Measurements from ENCODE around the gene NUF2. TPM values are rescaled to one million over a fixed set of nuclear protein-coding genes. Genes with fewer than 3 reads are reported as not detected.

The NUF2 gene
- total and polyA plus RNA-seq, 2 donors (not counting 1 experiment from before 2014, with no cell fraction given): 4.6 to 6.5 TPM

- H2AFZ ChIP-seq (ENCODE audit: low read length): no peak overlapping the region
- H4K20me1 ChIP-seq (ENCODE audit: control insufficient read depth, extremely low read depth, insufficient read depth, low read length): no peaks in the 10 kb centered on the region
- no peak for DNase-seq (ENCODE audit: low read depth in 2 of 2)
- H3K27me3 ChIP-seq (ENCODE audit: control insufficient read depth, insufficient read depth, low read length): peaks cover 3% of the 10 kb centered on the region
- no peaks in the 10 kb centered on the region for H3K4me1 ChIP-seq (ENCODE audit: control insufficient read depth, extremely low read depth, insufficient read depth, low read length)
- H3K9ac ChIP-seq (ENCODE audit: insufficient read depth, low read length): no peak overlapping the region
- no peaks in the 10 kb centered on the region for H3K79me2 ChIP-seq (ENCODE audit: control insufficient read depth, insufficient read depth, low read length)
- no peak for TF ChIP-seq EZH2 (IDR thresholded peaks at IDR 0.05; ENCODE audit: low read length, missing control alignments)
- TF ChIP-seq, protein P1, sequence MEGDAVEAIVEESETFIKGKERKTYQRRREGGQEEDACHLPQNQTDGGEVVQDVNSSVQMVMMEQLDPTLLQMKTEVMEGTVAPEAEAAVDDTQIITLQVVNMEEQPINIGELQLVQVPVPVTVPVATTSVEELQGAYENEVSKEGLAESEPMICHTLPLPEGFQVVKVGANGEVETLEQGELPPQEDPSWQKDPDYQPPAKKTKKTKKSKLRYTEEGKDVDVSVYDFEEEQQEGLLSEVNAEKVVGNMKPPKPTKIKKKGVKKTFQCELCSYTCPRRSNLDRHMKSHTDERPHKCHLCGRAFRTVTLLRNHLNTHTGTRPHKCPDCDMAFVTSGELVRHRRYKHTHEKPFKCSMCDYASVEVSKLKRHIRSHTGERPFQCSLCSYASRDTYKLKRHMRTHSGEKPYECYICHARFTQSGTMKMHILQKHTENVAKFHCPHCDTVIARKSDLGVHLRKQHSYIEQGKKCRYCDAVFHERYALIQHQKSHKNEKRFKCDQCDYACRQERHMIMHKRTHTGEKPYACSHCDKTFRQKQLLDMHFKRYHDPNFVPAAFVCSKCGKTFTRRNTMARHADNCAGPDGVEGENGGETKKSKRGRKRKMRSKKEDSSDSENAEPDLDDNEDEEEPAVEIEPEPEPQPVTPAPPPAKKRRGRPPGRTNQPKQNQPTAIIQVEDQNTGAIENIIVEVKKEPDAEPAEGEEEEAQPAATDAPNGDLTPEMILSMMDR (conservative IDR thresholded peaks at IDR 0.05 in 1 of 2, IDR thresholded peaks at IDR 0.05 in 1 of 2; ENCODE audit: low read depth in 1 of 2, low read length in 2 of 2): no peak
- H3K36me3 ChIP-seq (ENCODE audit: control insufficient read depth, insufficient read depth, low read length): no peaks in the 10 kb centered on the region
- no peak overlapping the region for H3K27ac ChIP-seq (ENCODE audit: insufficient read depth, low read length)
- H3K4me2 ChIP-seq (ENCODE audit: extremely low read depth, insufficient read depth, low read length): no peak overlapping the region
- no peak overlapping the region for H3K4me3 ChIP-seq (replicated peaks in 1 of 4; ENCODE audit: control extremely low read depth in 1 of 4, insufficient read depth in 1 of 4, low read depth in 3 of 4, low read length in 4 of 4)
- H3K9me3 ChIP-seq (ENCODE audit: control insufficient read depth, insufficient read depth, low read depth, low read length): no peaks in the 10 kb centered on the region
These were observed 43.4 kb downstream of the NUF2 start for GRCh38 chr1:163365186-163365585.

DNA sequence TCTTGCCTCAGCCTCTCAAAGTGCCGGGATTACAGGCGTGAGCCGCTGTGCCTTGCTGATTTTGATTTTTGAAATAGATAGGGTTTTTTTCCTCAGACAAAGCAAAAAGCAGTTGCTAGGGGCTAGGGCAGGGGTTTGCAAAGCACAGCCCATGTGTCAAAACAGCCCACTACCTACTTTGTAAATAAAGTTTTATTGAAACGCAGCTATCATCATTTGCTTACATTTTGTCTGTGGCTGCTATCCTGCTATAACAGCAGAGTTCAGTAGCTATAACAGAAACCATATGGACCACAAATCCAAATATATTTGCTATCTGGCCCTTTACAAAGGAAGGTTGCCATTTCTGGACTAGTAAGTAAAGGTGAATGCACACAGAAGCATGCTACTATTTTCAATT is 44.8 kb downstream of the NUF2 start:
- no peak overlapping the region for H3K4me3 ChIP-seq (replicated peaks in 1 of 4; ENCODE audit: control extremely low read depth in 1 of 4, insufficient read depth in 1 of 4, low read depth in 3 of 4, low read length in 4 of 4)
- no peak overlapping the region for H3K4me2 ChIP-seq (ENCODE audit: extremely low read depth, insufficient read depth, low read length)
- no peaks in the 10 kb centered on the region for H3K4me1 ChIP-seq (ENCODE audit: control insufficient read depth, extremely low read depth, insufficient read depth, low read length)
- no peaks in the 10 kb centered on the region for H3K79me2 ChIP-seq (ENCODE audit: control insufficient read depth, insufficient read depth, low read length)
- DNase-seq (ENCODE audit: low read depth in 2 of 2): no peak
- peaks cover 3% of the 10 kb centered on the region for H3K27me3 ChIP-seq (ENCODE audit: control insufficient read depth, insufficient read depth, low read length)
- H3K9ac ChIP-seq (ENCODE audit: insufficient read depth, low read length): no peak overlapping the region
- H3K9me3 ChIP-seq (ENCODE audit: control insufficient read depth, insufficient read depth, low read depth, low read length): no peaks in the 10 kb centered on the region
- no peaks in the 10 kb centered on the region for H4K20me1 ChIP-seq (ENCODE audit: control insufficient read depth, extremely low read depth, insufficient read depth, low read length)
- no peaks in the 10 kb centered on the region for H3K36me3 ChIP-seq (ENCODE audit: control insufficient read depth, insufficient read depth, low read length)
- no peak overlapping the region for H3K27ac ChIP-seq (ENCODE audit: insufficient read depth, low read length)
- TF ChIP-seq EZH2 (IDR thresholded peaks at IDR 0.05; ENCODE audit: low read length, missing control alignments): no peak
- TF ChIP-seq, protein P1 (conservative IDR thresholded peaks at IDR 0.05 in 1 of 2, IDR thresholded peaks at IDR 0.05 in 1 of 2; ENCODE audit: low read depth in 1 of 2, low read length in 2 of 2): no peak
- H2AFZ ChIP-seq (ENCODE audit: low read length): no peak overlapping the region

DNA sequence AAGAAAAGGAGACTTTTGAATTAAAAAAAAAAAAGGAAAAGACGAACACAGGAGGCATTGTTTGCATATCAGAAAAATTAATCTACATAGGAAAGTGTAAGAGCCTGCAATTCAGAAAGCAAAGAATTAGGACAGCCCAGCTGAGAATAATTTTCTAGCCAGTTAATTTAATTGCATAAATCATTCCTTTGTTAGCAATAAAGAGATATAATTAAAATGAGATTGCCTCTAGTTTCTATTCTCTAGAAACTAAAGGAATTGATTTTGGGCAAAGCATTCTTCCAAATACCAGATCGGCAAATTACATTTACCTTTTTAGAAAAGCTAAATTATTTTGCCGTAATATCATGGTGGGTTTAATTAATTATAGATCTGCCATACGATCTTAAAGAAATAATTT is 46.0 kb downstream of the NUF2 start:
- Histone ChIP-seq H3K9me3 (ENCODE audit: control insufficient read depth, insufficient read depth, low read depth, low read length) (no peaks in the 10 kb centered on the region), H3K9ac (ENCODE audit: insufficient read depth, low read length) (no peak overlapping the region), H3K79me2 (ENCODE audit: control insufficient read depth, insufficient read depth, low read length) (no peaks in the 10 kb centered on the region), H2AFZ (ENCODE audit: low read length) (no peak overlapping the region), H3K27ac (ENCODE audit: insufficient read depth, low read length) (no peak overlapping the region), H3K27me3 (ENCODE audit: control insufficient read depth, insufficient read depth, low read length) (peaks cover 3% of the 10 kb centered on the region), H3K36me3 (ENCODE audit: control insufficient read depth, insufficient read depth, low read length) (no peaks in the 10 kb centered on the region), H3K4me2 (ENCODE audit: extremely low read depth, insufficient read depth, low read length) (no peak overlapping the region), H4K20me1 (ENCODE audit: control insufficient read depth, extremely low read depth, insufficient read depth, low read length) (no peaks in the 10 kb centered on the region), H3K4me1 (ENCODE audit: control insufficient read depth, extremely low read depth, insufficient read depth, low read length) (no peaks in the 10 kb centered on the region), H3K4me3 (replicated peaks in 1 of 4; ENCODE audit: control extremely low read depth in 1 of 4, insufficient read depth in 1 of 4, low read depth in 3 of 4, low read length in 4 of 4) (no peak overlapping the region)
- DNase-seq (ENCODE audit: low read depth in 2 of 2): no peak
- TF ChIP-seq, protein P1 (conservative IDR thresholded peaks at IDR 0.05 in 1 of 2, IDR thresholded peaks at IDR 0.05 in 1 of 2; ENCODE audit: low read depth in 1 of 2, low read length in 2 of 2): no peak
- TF ChIP-seq EZH2 (IDR thresholded peaks at IDR 0.05; ENCODE audit: low read length, missing control alignments): no peak

All from fibroblast of lung (primary cell).